B cell (primary cell): ENCODE data around the gene GPR62. TPM values are rescaled to one million over a fixed set of nuclear protein-coding genes. Genes with fewer than 3 reads are reported as not detected.

ENCODE experiments used
- ATAC-seq: fragments of 200-7000 bp; cut with Tn5 transposase; one replicate; pipeline ENCODE4 v1.10.0; 2021; ENCODE audit warnings: low read depth, mild to moderate bottlenecking, moderate number of reproducible peaks, moderate library complexity
- CTCF ChIA-PET: fragments of 350-600 bp; sonication (Branson Sonifier 250); formaldehyde crosslinking; loops from one replicate; lab custom pipeline; 2021; ENCODE audit warnings: antibody characterized with exemption, inconsistent platforms; lab: Charles Lee
- POLR2A ChIA-PET: fragments of 350-600 bp; sonication (Branson Sonifier 250); formaldehyde crosslinking; loops from one replicate; lab custom pipeline; 2021; ENCODE audit warnings: antibody characterized with exemption; lab: Charles Lee
- DNase-seq: peaks from one replicate; pipeline ENCODE4 v3.0.0; 2013
- H2AFZ ChIP-seq: 2 replicates; pipeline ENCODE4 v1.6.1; 2012; ENCODE audit warnings: mild to moderate bottlenecking, low read depth, low read length; ENCODE audit not compliant: insufficient read depth, poor library complexity, severe bottlenecking
- H3K27ac ChIP-seq, 2 donors: 1 replicate in 1 of 2; 2 replicates in 1 of 2; pipeline ENCODE4 v1.5.1; 2012 to 2013; ENCODE audit warnings: low read length in 2 of 2, mild to moderate bottlenecking in 2 of 2, moderate library complexity in 1 of 2
- H3K27me3 ChIP-seq, 4 experiments: fragments of 200-600 bp in 1 of 4; sonication (generic) in 1 of 4; replicated peaks in 1 of 4; 1 replicate in 2 of 4; 2 replicates in 2 of 4; pipeline versions ENCODE4 v1.6.1 to v1.7.0; 2013 to 2016; ENCODE audit warnings: low read length in 3 of 4, mild to moderate bottlenecking in 2 of 4, mixed read lengths in 1 of 4, moderate library complexity in 1 of 4; ENCODE audit not compliant: insufficient read depth in 4 of 4, control insufficient read depth in 3 of 4; ENCODE audit errors: control extremely low read depth in 1 of 4
- H3K36me3 ChIP-seq, 2 experiments: replicated peaks in 1 of 2; 1 replicate in 1 of 2; 2 replicates in 1 of 2; pipeline versions ENCODE4 v1.6.1 to v1.7.1; 2013; ENCODE audit warnings: low read length in 1 of 2; ENCODE audit not compliant: insufficient read depth in 2 of 2, control insufficient read depth in 1 of 2; ENCODE audit errors: control extremely low read depth in 1 of 2, extremely low read depth in 1 of 2
- H3K4me1 ChIP-seq, 2 donors: fragments of 200-600 bp in 1 of 2; sonication (generic) in 1 of 2; 1 replicate in 1 of 2; 2 replicates in 1 of 2; pipeline versions ENCODE4 v1.5.1 to v1.6.1; 2013 to 2017; ENCODE audit warnings: low read length in 2 of 2; ENCODE audit not compliant: control insufficient read depth in 2 of 2, insufficient read depth in 2 of 2
- H3K4me2 ChIP-seq: replicated peaks from 2 replicates; pipeline ENCODE3; 2012; ENCODE audit warnings: mild to moderate bottlenecking, low read depth, low read length; ENCODE audit not compliant: poor library complexity, severe bottlenecking
- H3K4me3 ChIP-seq, 5 experiments: fragments of 200-600 bp in 1 of 5; sonication (generic) in 1 of 5; 1 replicate in 3 of 5; 2 replicates in 2 of 5; pipeline versions ENCODE4 v1.5.1 to v1.7.0; 2011 to 2016; ENCODE audit warnings: low read length in 4 of 5, mild to moderate bottlenecking in 4 of 5, low read depth in 2 of 5, control low read depth in 1 of 5, moderate library complexity in 1 of 5; ENCODE audit not compliant: insufficient read depth in 1 of 5; ENCODE audit errors: control extremely low read depth in 1 of 5, extremely low read depth in 1 of 5
- H3K79me2 ChIP-seq: fragments of 200-600 bp; sonication (generic); one replicate; pipeline ENCODE4 v1.6.0; 2016; ENCODE audit warnings: low read length; ENCODE audit not compliant: control insufficient read depth, insufficient read depth
- H3K9ac ChIP-seq: fragments of 200-600 bp; sonication (generic); 2 replicates; pipeline ENCODE4 v1.6.1; 2017; ENCODE audit warnings: mild to moderate bottlenecking, low read length, moderate library complexity
- H3K9me3 ChIP-seq, 3 donors: one replicate each; pipeline versions ENCODE4 v1.6.1 to v1.7.1; 2013; ENCODE audit warnings: low read length in 2 of 3; ENCODE audit not compliant: control insufficient read depth in 2 of 3, insufficient read depth in 1 of 3; ENCODE audit errors: control extremely low read depth in 1 of 3
- H4K20me1 ChIP-seq: 2 replicates; pipeline ENCODE4 v1.6.0; 2012; ENCODE audit warnings: mild to moderate bottlenecking, low read length; ENCODE audit not compliant: insufficient read depth, control insufficient read depth, poor library complexity, severe bottlenecking
- H3K27ac Mint-ChIP-seq: one replicate; pipeline ENCODE4 v1.8.0; 2021; ENCODE audit warnings: mixed read lengths
- H3K27me3 Mint-ChIP-seq: one replicate; pipeline ENCODE4 v1.8.0; 2021; ENCODE audit warnings: mixed read lengths
- H3K4me1 Mint-ChIP-seq: one replicate; pipeline ENCODE4 v1.8.0; 2021; ENCODE audit warnings: mixed read lengths
- H3K4me3 Mint-ChIP-seq: one replicate; pipeline ENCODE4 v1.8.0; 2021; ENCODE audit warnings: mixed read lengths
- H3K9me3 Mint-ChIP-seq: one replicate; pipeline ENCODE4 v1.8.0; 2022; ENCODE audit warnings: mixed read lengths; ENCODE audit not compliant: insufficient read depth
- CTCF ChIP-seq: fragments of 200-600 bp; IDR thresholded peaks from one replicate; pipeline ENCODE4 v1.8.0; 2022; ENCODE audit warnings: antibody characterized with exemption, mild to moderate bottlenecking
- EZH2 ChIP-seq: IDR thresholded peaks from 2 replicates; pipeline ENCODE4 v1.6.1; 2012; ENCODE audit warnings: borderline replicate concordance, low read depth, mild to moderate bottlenecking, moderate library complexity, low read length; ENCODE audit not compliant: insufficient read depth, poor library complexity, severe bottlenecking
- WGBS: methylation state at CpG from one replicate; pipeline ENCODE4 v1.1.5; 2013; ENCODE audit warnings: missing lambda C conversion rate; ENCODE audit not compliant: insufficient coverage; 5-methylcytosine and 5-hydroxymethylcytosine counted together
- intact Hi-C: fragments of 100-400 bp; cut with micrococcal nuclease; formaldehyde crosslinking; loops from one replicate; pipeline ENCODE4 v1.10.0; 2022
- polyA plus RNA-seq: library from polyadenylated mRNA; depleted of rRNA; stranded (reverse); fragments of >200 nt; gene quantifications from 2 replicates; pipeline ENCODE4 v1.2.3, GENCODE V29; 2012
- total RNA-seq, 2 donors: library from RNA; stranded (reverse); fragments of 120-200 nt in 1 of 2; gene quantifications; 1 replicate in 1 of 2; 2 replicates in 1 of 2; pipeline versions ENCODE4 v1.2.3 to v1.2.4, GENCODE V29; 2013 to 2022

GPR62 gene
- total and polyA plus RNA-seq, 2 donors (not counting 1 experiment from before 2014, with no cell fraction given): not detected

DNA sequence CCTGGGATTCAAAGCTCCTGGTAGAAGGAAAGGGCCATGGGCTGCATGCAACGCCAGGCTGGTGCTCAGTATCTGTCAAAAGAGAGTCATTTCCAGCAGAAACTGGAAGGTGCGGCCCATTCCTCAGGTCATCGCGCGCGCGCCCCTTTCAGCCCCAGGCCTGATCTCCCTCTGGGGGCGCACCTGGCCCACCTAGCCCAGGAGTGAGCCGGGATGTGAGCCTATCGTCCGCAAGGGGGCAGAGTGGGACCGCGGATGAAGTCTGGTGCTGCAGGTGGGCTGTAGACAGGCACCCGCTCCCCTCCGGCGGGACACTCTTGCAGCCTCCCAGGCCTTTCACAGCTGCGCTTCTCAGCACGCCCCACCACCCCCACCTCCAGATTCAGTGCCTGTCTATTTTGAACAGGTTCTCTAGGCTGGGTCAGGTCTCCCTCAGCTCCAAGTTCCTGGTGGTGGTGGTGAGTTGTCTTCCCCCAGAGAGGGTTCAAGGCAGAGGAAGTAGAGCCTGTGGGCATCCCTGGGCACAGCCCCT is 46.3 kb downstream of the GPR62 start:
- no peak overlapping the region for H3K27ac ChIP-seq
- no peaks in the 10 kb centered on the region for H3K36me3 ChIP-seq
- DNase-seq (peak; percentile 91), ATAC-seq (peak; percentile 99)
- CTCF ChIA-PET: interaction anchor here (0.7 to 5.7 kb wide), 30 partner anchors 9 to 451 kb away, joined by 3 to 166 read pairs (median 5); partner anchors contain the start of genes ABHD14B, ACY1, DUSP7 and PARP3
- no peak overlapping the region for H3K4me3 ChIP-seq
- peaks cover 5% of the 10 kb centered on the region for H3K4me1 Mint-ChIP-seq
- H4K20me1 ChIP-seq: no peaks in the 10 kb centered on the region
- H3K27ac Mint-ChIP-seq: peak overlapping the region; percentile 37
- WGBS: 2% methylated on average over 11 of the region's 18 CpGs
- peaks cover 6 to 13% of the 10 kb centered on the region in 2 donors for H3K4me1 ChIP-seq
- TF ChIP-seq EZH2 (no peak), CTCF (peak; percentile 90)
- no peaks in the 10 kb centered on the region for H3K9me3 Mint-ChIP-seq
- H3K4me2 ChIP-seq: peak overlapping the region; percentile 56
- intact Hi-C loops: loop anchor here (1.0 to 2.0 kb wide), 5 partner anchors 54 to 446 kb away; partner anchors contain the start of gene PARP3
- H2AFZ ChIP-seq: peak overlapping the region; percentile 50
- POLR2A ChIA-PET: interaction anchor here (0.6 to 1.0 kb wide), 3 partner anchors 54 to 120 kb away, joined by 3 to 4 read pairs (median 3); partner anchors contain the start of gene DUSP7
- no peak overlapping the region for H3K9ac ChIP-seq
- H3K79me2 ChIP-seq: no peaks in the 10 kb centered on the region
- H3K9me3 ChIP-seq: no peaks in the 10 kb centered on the region
- H3K27me3 ChIP-seq: no peaks in the 10 kb centered on the region
- no peak overlapping the region for H3K4me3 Mint-ChIP-seq
- H3K27me3 Mint-ChIP-seq: peaks cover 6% of the 10 kb centered on the region

- ATAC-seq (no peak), DNase-seq (no peak)
- H3K27me3 ChIP-seq: no peaks in the 10 kb centered on the region
- H3K4me2 ChIP-seq: no peak overlapping the region
- no peaks in the 10 kb centered on the region for H4K20me1 ChIP-seq
- no peak overlapping the region for H3K27ac Mint-ChIP-seq
- peaks cover 6 to 13% of the 10 kb centered on the region in 2 donors for H3K4me1 ChIP-seq
- no peaks in the 10 kb centered on the region for H3K79me2 ChIP-seq
- H3K27me3 Mint-ChIP-seq: peaks cover 5% of the 10 kb centered on the region
- no peaks in the 10 kb centered on the region for H3K9me3 Mint-ChIP-seq
- H3K36me3 ChIP-seq: no peaks in the 10 kb centered on the region
- H3K9me3 ChIP-seq: no peaks in the 10 kb centered on the region
- TF ChIP-seq CTCF: no peak
- TF ChIP-seq EZH2: no peak
- POLR2A ChIA-PET: no interaction called here
- intact Hi-C loops: no loop called here
- WGBS: no CpG with 5 or more reads among the region's 6 CpGs
- no peak overlapping the region for H3K4me3 ChIP-seq
- H3K4me1 Mint-ChIP-seq: peaks cover 5% of the 10 kb centered on the region
- no peak overlapping the region for H3K4me3 Mint-ChIP-seq
- H2AFZ ChIP-seq: no peak overlapping the region
- no peak overlapping the region for H3K9ac ChIP-seq
- CTCF ChIA-PET: interaction anchor here (0.9 to 5.7 kb wide), 12 partner anchors 11 to 337 kb away, joined by 3 to 166 read pairs (median 6); partner anchors contain the start of genes ABHD14B, ACY1, POC1A and TLR9
- no peak overlapping the region for H3K27ac ChIP-seq
These were observed 47.6 kb downstream of the GPR62 start for GRCh38 chr3:52002748-52003147.
